ENCODE measurements around the gene ADAM10.

GRCh38 chr15:58748040-58748851 is 1.3 kb downstream of the ADAM10 start:
- TF ChIP-seq CHD2 (IDR thresholded peaks at IDR 0.05; ENCODE audit: low read length, partially characterized antibody) = no peak
- no peak for TF ChIP-seq EP300 (IDR thresholded peaks at IDR 0.05; ENCODE audit: borderline replicate concordance in 1 of 2, low read depth in 1 of 2, low read length in 1 of 2)
- no peak for TF ChIP-seq CTCF (IDR thresholded peaks at IDR 0.05)
- no peak for TF ChIP-seq EZH2phosphoT487 (IDR thresholded peaks at IDR 0.05; ENCODE audit: borderline replicate concordance, low read depth)
- TF ChIP-seq POLR2AphosphoS5 (IDR thresholded peaks at IDR 0.05; ENCODE audit: low read depth, low read length) = no peak
- no peak for TF ChIP-seq USF2 (IDR thresholded peaks at IDR 0.05; ENCODE audit: borderline replicate concordance, low read depth, low read length)
- TF ChIP-seq TAF1 (IDR thresholded peaks at IDR 0.05; ENCODE audit: borderline replicate concordance, low read depth, low read length) = no peak
- no peak for TF ChIP-seq TEAD4 (IDR thresholded peaks at IDR 0.05; ENCODE audit: borderline replicate concordance, insufficient read depth)
- no peak for TF ChIP-seq RAD21 (IDR thresholded peaks at IDR 0.05; ENCODE audit: low read length)
- TF ChIP-seq MAX (IDR thresholded peaks at IDR 0.05; ENCODE audit: low read depth) = no peak

Measured in SK-N-SH (cell line).